SK-N-SH treated with all-trans-retinoic acid at 6 μM for 48 hours (cell line): ENCODE measurements around the gene SCN2B.

ENCODE experiments used
- ATAC-seq: fragments of 200-7000 bp; cut with Tn5 transposase; 3 replicates; pipeline ENCODE4 v1.9.1; 2020; ENCODE audit warnings: mild to moderate bottlenecking, moderate library complexity
- ARNTL ChIP-seq: fragments of 450-650 bp; formaldehyde crosslinking; IDR thresholded peaks from 2 replicates; pipeline ENCODE4 v1.5.0; 2020; ENCODE audit warnings: low read depth, mild to moderate bottlenecking, moderate library complexity, borderline replicate concordance
- CSDC2 ChIP-seq: fragments of 250-450 bp; sonication (Bioruptor Pico); IDR thresholded peaks from 2 replicates; pipeline ENCODE4 v1.5.0; 2020; ENCODE audit warnings: mild to moderate bottlenecking, moderate library complexity
- ESRRG ChIP-seq: fragments of 250-450 bp; sonication (Bioruptor Pico); IDR thresholded peaks from 2 replicates; pipeline ENCODE4 v1.6.1; 2021; ENCODE audit warnings: mild to moderate bottlenecking
- GLIS3 ChIP-seq: fragments of 250-450 bp; sonication (Bioruptor Pico); IDR thresholded peaks from 2 replicates; pipeline ENCODE4 v1.5.0; 2020; ENCODE audit warnings: mild to moderate bottlenecking, moderate library complexity
- ISL1 ChIP-seq: fragments of 250-450 bp; sonication (Bioruptor Pico); IDR thresholded peaks from 2 replicates; pipeline ENCODE4 v2.1.2; 2022; ENCODE audit warnings: mild to moderate bottlenecking, moderate library complexity
- OSR1 ChIP-seq: fragments of 250-450 bp; sonication (Bioruptor Pico); IDR thresholded peaks from 2 replicates; pipeline ENCODE4 v1.8.0; 2022; ENCODE audit warnings: moderate library complexity, mild to moderate bottlenecking, inconsistent platforms
- RARB ChIP-seq: fragments of 250-450 bp; sonication (Bioruptor Pico); IDR thresholded peaks from 2 replicates; pipeline ENCODE4 v1.8.0; 2021; ENCODE audit warnings: mild to moderate bottlenecking, moderate library complexity
- SNAI2 ChIP-seq: fragments of 250-450 bp; sonication (Bioruptor Pico); IDR thresholded peaks from 2 replicates; pipeline ENCODE4 v1.5.0; 2020; ENCODE audit warnings: mild to moderate bottlenecking, moderate library complexity
- TCF4 ChIP-seq: fragments of 250-450 bp; sonication (Bioruptor Pico); IDR thresholded peaks from 2 replicates; pipeline ENCODE4 v1.8.0; 2021; ENCODE audit warnings: mild to moderate bottlenecking, moderate library complexity, borderline replicate concordance
- TOX ChIP-seq: fragments of 250-450 bp; sonication (Bioruptor Pico); IDR thresholded peaks from 2 replicates; pipeline ENCODE4 v1.8.0; 2021; ENCODE audit warnings: mild to moderate bottlenecking, moderate library complexity, borderline replicate concordance
- ZC3H10 ChIP-seq: fragments of 250-450 bp; sonication (Bioruptor Pico); IDR thresholded peaks from 2 replicates; pipeline ENCODE4 v1.5.1; 2021; ENCODE audit warnings: mild to moderate bottlenecking, moderate library complexity
- ZFP3 ChIP-seq: fragments of 250-450 bp; sonication (Bioruptor Pico); IDR thresholded peaks from 2 replicates; pipeline ENCODE4 v1.5.0; 2020; ENCODE audit warnings: mild to moderate bottlenecking, moderate library complexity
- ZFP30 ChIP-seq: fragments of 450-650 bp; formaldehyde crosslinking; IDR thresholded peaks from 2 replicates; pipeline ENCODE4 v1.5.0; 2022; ENCODE audit warnings: mild to moderate bottlenecking, moderate library complexity
- ZNF70 ChIP-seq: fragments of 450-650 bp; formaldehyde crosslinking; IDR thresholded peaks from 2 replicates; pipeline ENCODE4 v1.5.0; 2020; ENCODE audit warnings: mild to moderate bottlenecking, moderate library complexity
- ZNF8 ChIP-seq: fragments of 450-650 bp; formaldehyde crosslinking; IDR thresholded peaks from 2 replicates; pipeline ENCODE4 v1.5.0; 2020; ENCODE audit warnings: mild to moderate bottlenecking, moderate library complexity
- TF ChIP-seq, protein P1 (sequence below): fragments of 250-450 bp; sonication (Bioruptor Pico); IDR thresholded peaks from 2 replicates; pipeline ENCODE4 v1.5.1; 2020; ENCODE audit warnings: low read depth, mild to moderate bottlenecking, moderate library complexity
- TF ChIP-seq, protein P2 (sequence below): fragments of 250-450 bp; sonication (Bioruptor Pico); IDR thresholded peaks from 2 replicates; pipeline ENCODE4 v1.8.0; 2020; ENCODE audit warnings: mild to moderate bottlenecking, moderate library complexity, borderline replicate concordance
- TF ChIP-seq, protein P3 (sequence below): fragments of 250-450 bp; sonication (Bioruptor Pico); IDR thresholded peaks from 2 replicates; pipeline ENCODE4 v1.8.0; 2021; ENCODE audit warnings: low read depth, mild to moderate bottlenecking, moderate library complexity, borderline replicate concordance
- TF ChIP-seq, protein P4 (sequence below): fragments of 250-450 bp; sonication (Bioruptor Pico); IDR thresholded peaks from 2 replicates; pipeline ENCODE4 v1.5.0; 2020; ENCODE audit warnings: mild to moderate bottlenecking, moderate library complexity

SCN2B gene

DNA sequence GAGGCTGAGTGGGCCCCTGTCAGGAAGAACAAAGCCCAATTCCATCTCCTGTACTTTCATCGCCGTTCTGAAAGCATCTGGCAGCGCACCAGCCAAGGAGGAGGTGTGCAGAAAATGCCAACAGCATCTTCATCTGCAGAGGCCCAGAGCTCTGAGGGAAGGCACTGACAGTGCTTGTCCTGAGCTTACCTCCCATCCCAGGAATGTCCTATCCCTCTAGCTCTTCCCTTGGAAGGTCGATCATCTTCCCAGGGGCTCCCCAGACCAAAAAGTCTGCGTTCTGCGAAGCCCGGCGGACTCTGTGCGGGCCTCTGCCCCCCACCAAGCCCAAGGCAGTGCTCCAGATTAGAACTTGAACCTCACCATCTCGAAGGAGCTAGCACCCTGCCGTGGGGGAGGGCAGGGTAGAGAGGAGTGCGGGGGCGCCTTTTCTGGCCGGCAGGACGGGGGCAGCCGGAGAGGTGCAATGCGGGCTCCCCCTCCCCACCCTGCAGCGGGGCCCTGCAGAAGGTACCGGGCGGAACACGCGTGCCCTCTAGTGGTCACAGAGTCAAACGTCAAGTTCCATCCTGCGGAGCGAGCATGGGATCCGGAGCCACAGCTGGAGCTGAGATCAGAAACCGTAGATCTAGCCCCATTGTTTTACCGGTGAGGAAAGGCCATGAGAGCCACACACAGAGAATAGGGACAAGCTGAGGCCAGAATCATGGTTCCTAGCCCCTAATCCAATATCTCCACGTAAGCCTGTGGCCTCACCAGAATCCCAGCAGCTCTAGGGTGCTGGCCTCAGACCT, 5.0 kb downstream of the SCN2B start:
- no peak for TF ChIP-seq ESRRG (CRISPR knock-in tag)
- TF ChIP-seq ZFP3 (CRISPR knock-in tag) = no peak
- no peak for TF ChIP-seq ZC3H10
- peak; percentile 91 for ATAC-seq

DNA sequence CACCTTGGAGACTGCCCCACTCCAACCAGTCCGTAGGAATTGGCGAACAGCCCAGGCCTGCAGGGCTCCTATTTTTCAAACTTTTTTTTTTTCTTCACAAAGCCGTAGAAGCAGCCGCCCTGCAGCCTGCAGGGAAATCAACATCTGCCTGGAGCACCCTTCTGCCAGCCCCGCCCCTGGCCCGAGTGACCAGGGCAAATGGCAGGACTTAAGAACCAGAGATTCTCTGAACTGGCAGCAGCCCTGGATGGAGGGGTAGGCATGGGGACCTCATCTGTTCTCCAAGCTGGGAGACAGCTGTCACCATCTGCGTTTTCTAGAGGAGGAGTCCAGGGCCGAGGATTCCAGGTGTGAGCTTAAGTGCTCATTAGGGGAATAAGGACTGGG, 5.6 kb downstream of the SCN2B start:
- no peak for TF ChIP-seq SNAI2 (CRISPR knock-in tag)
- no peak for TF ChIP-seq ZFP3 (CRISPR knock-in tag)
- no peak for ATAC-seq

DNA sequence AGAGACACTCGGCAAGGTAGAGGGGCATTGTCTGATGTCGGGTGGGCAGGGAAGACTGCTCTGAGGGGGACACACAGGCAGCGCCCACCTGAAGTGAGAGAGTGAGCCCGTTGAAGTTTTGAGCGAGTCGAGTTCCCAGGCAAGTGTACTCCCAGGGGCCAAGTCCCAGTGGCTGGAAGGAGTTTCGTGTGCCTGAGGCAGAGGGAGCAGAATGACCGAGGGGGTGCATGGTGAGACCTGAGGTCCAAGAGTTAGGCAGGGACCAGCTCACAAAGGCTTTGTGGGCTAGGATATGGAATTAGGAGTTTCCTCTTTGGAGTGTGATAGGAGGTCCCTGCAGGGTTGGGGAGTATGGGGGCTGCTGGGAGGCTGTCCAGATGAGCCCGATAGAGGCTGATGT, 6.2 kb downstream of the SCN2B start:
- ATAC-seq = no peak
- TF ChIP-seq RARB (no peak), ZNF70 (CRISPR knock-in tag) (no peak), CSDC2 (CRISPR knock-in tag) (no peak), ISL1 (CRISPR knock-in tag) (no peak)
- TF ChIP-seq, protein P1, sequence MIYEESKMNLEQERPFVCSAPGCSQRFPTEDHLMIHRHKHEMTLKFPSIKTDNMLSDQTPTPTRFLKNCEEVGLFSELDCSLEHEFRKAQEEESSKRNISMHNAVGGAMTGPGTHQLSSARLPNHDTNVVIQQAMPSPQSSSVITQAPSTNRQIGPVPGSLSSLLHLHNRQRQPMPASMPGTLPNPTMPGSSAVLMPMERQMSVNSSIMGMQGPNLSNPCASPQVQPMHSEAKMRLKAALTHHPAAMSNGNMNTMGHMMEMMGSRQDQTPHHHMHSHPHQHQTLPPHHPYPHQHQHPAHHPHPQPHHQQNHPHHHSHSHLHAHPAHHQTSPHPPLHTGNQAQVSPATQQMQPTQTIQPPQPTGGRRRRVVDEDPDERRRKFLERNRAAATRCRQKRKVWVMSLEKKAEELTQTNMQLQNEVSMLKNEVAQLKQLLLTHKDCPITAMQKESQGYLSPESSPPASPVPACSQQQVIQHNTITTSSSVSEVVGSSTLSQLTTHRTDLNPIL = no peak

DNA sequence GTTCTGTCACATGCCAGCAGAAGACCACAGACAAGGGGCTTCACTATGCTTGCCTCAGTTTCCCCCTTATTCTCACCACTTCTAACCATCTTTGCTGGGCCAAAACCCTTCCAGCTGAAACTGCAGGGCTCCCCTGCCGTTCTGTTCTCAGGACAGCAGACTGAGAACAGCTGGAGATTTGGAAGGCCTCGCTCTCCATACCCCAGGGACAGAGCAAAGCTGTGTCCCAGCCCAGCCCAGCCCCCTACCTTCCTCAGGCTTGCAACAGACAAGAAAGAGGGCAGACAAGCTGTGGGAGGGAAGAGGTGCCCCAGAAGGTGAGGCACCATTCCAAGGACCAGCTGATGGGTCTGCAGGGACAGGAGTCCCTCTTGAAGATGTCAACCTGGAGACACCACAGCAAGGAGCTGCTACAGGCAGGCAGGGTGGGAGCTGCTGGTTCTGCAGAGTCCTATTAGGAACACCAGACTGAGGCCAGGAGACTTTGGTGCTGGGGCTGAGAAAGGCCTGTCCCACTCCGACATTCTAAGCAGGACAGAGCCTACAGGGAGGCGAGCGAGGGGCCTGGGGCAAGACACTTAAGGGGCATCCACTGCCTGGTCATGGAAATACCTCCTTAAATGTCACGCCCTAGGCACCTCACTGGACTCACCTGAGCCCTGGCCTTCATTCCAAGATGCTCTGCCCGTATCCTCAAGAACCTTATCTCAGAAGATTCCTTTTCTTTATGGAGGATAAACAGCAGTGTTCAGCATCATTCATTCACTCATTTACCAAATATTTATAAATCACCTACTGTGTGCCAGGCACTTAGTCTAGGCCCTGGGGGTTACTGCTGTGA, 6.9 kb downstream of the SCN2B start:
- no peak for ATAC-seq
- TF ChIP-seq GLIS3 (CRISPR knock-in tag) (no peak), OSR1 (CRISPR knock-in tag) (no peak)

DNA sequence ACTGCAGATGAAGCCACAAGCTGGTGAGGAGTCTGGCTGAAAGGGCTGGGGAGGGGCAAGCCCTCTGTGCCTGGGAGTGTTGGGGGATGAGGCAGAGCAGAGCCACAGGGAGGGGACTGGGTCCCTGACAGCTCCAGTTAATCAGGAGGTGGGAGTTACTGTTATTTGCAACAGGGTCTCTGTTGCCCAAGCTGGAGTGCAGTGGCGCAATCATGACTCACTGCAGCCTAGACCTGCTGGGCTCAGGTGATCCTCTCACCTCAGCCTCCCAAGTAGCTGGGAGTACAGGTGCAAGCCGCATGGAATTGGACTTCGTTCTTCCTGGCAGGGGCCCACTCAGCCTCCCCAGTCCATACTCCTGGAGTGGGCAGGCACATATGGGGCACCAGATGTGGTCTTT, 7.7 kb downstream of the SCN2B start:
- ATAC-seq = no peak
- TF ChIP-seq ISL1 (CRISPR knock-in tag) (no peak), ZFP30 (CRISPR knock-in tag) (no peak), RARB (no peak), ESRRG (CRISPR knock-in tag) (no peak), ZC3H10 (no peak), OSR1 (CRISPR knock-in tag) (no peak), ZNF8 (CRISPR knock-in tag) (no peak), TOX (CRISPR knock-in tag) (no peak)

DNA sequence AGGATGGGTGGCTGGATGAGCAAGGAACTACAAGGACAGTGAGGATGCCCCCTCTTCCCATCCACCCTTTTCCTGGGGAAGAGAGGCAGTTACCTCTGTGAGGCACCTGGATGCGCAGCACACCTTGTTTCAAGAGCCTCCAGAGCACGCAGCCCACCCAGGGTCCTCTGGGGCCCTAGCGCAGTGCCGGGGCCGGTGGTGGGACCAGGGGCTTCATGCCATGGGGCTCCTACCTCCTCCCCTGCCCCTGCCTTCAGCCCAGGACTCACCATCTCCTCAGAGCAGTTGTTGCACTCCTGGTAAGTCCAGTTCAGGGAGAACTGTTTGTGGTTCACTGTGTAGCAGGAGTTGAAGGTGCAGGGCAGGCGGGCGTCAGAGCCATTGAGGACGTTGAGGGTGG, 8.1 kb downstream of the SCN2B start:
- ATAC-seq = no peak
- TF ChIP-seq TCF4 (CRISPR knock-in tag) (no peak), ZNF70 (CRISPR knock-in tag) (no peak), ZFP30 (CRISPR knock-in tag) (no peak), ZNF8 (CRISPR knock-in tag) (no peak), TOX (CRISPR knock-in tag) (no peak), ZC3H10 (no peak), ARNTL (CRISPR knock-in tag) (no peak), ZFP3 (CRISPR knock-in tag) (no peak)
- TF ChIP-seq, protein P2, sequence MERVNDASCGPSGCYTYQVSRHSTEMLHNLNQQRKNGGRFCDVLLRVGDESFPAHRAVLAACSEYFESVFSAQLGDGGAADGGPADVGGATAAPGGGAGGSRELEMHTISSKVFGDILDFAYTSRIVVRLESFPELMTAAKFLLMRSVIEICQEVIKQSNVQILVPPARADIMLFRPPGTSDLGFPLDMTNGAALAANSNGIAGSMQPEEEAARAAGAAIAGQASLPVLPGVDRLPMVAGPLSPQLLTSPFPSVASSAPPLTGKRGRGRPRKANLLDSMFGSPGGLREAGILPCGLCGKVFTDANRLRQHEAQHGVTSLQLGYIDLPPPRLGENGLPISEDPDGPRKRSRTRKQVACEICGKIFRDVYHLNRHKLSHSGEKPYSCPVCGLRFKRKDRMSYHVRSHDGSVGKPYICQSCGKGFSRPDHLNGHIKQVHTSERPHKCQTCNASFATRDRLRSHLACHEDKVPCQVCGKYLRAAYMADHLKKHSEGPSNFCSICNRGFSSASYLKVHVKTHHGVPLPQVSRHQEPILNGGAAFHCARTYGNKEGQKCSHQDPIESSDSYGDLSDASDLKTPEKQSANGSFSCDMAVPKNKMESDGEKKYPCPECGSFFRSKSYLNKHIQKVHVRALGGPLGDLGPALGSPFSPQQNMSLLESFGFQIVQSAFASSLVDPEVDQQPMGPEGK (CRISPR knock-in tag) = no peak

DNA sequence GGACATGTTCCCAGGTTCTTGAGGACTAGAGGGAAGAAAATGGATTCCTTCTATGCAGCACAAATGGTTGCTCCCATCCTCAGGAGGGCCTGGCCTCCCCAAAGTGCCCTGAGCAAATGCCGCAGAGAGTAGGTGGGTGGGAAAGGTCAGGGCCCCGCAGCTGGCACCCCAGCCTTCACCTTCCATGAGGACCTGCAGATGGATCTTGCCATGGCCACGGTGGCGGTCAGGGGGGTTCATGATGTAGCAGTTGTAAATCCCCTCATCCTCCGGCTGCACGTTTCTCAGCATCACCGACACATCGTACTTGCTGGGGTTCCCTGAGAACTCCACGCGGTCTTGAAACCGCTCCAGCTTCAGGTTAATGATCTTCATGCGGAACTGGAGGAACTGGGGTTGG, 8.5 kb downstream of the SCN2B start:
- ATAC-seq = no peak
- no peak for TF ChIP-seq ARNTL (CRISPR knock-in tag)
- TF ChIP-seq, protein P2 (CRISPR knock-in tag) = no peak
- no peak for TF ChIP-seq ZFP30 (CRISPR knock-in tag)
- TF ChIP-seq, protein P3, sequence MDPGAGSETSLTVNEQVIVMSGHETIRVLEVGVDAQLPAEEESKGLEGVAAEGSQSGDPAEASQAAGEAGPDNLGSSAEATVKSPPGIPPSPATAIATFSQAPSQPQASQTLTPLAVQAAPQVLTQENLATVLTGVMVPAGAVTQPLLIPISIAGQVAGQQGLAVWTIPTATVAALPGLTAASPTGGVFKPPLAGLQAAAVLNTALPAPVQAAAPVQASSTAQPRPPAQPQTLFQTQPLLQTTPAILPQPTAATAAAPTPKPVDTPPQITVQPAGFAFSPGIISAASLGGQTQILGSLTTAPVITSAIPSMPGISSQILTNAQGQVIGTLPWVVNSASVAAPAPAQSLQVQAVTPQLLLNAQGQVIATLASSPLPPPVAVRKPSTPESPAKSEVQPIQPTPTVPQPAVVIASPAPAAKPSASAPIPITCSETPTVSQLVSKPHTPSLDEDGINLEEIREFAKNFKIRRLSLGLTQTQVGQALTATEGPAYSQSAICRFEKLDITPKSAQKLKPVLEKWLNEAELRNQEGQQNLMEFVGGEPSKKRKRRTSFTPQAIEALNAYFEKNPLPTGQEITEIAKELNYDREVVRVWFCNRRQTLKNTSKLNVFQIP (CRISPR knock-in tag) = no peak
- no peak for TF ChIP-seq OSR1 (CRISPR knock-in tag)
- TF ChIP-seq, protein P4, sequence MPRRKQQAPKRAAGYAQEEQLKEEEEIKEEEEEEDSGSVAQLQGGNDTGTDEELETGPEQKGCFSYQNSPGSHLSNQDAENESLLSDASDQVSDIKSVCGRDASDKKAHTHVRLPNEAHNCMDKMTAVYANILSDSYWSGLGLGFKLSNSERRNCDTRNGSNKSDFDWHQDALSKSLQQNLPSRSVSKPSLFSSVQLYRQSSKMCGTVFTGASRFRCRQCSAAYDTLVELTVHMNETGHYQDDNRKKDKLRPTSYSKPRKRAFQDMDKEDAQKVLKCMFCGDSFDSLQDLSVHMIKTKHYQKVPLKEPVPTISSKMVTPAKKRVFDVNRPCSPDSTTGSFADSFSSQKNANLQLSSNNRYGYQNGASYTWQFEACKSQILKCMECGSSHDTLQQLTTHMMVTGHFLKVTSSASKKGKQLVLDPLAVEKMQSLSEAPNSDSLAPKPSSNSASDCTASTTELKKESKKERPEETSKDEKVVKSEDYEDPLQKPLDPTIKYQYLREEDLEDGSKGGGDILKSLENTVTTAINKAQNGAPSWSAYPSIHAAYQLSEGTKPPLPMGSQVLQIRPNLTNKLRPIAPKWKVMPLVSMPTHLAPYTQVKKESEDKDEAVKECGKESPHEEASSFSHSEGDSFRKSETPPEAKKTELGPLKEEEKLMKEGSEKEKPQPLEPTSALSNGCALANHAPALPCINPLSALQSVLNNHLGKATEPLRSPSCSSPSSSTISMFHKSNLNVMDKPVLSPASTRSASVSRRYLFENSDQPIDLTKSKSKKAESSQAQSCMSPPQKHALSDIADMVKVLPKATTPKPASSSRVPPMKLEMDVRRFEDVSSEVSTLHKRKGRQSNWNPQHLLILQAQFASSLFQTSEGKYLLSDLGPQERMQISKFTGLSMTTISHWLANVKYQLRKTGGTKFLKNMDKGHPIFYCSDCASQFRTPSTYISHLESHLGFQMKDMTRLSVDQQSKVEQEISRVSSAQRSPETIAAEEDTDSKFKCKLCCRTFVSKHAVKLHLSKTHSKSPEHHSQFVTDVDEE (CRISPR knock-in tag) = no peak
